SK-N-SH (cell line): ENCODE measurements around the gene MSL3. TPM values are rescaled to one million over a fixed set of nuclear protein-coding genes. Genes with fewer than 3 reads are reported as not detected.

ENCODE experiments used
- CTCF ChIA-PET: fragments of 300-600, 350-600 bp; formaldehyde crosslinking; extraction: SDS; loops from one replicate; lab custom pipeline; 2021; lab: Yijun Ruan, JAX
- POLR2A ChIA-PET: fragments of 350-600 bp; sonication (Branson Sonifier 250); formaldehyde crosslinking; extraction: SDS; loops from one replicate; lab custom pipeline; 2020; ENCODE audit warnings: antibody characterized with exemption, inconsistent platforms; lab: Yijun Ruan, JAX
- DNase-seq: peaks from one replicate; pipeline ENCODE4 v3.0.0; 2012
- H2AFZ ChIP-seq: fragments of 200-600 bp; sonication (generic); 2 replicates; pipeline ENCODE4 v1.8.1; 2016; ENCODE audit warnings: antibody characterized with exemption, mild to moderate bottlenecking, low read depth
- H3F3A ChIP-seq: fragments of 200-600 bp; sonication (generic); replicated peaks from 2 replicates; pipeline ENCODE3; 2016; ENCODE audit warnings: antibody characterized with exemption, mild to moderate bottlenecking; ENCODE audit not compliant: insufficient read depth
- H3K27ac ChIP-seq, 2 experiments: fragments of 200-500 bp in 1 of 2; fragments of 200-600 bp in 1 of 2; sonication (Bioruptor generic) in 1 of 2; sonication (generic), shearing (Covaris generic) in 1 of 2; 2 replicates each; pipeline versions ENCODE4 v1.5.1 to v1.6.1; 2014 to 2016; ENCODE audit warnings: low read depth in 2 of 2, inconsistent platforms in 1 of 2, low read length in 1 of 2, mild to moderate bottlenecking in 1 of 2, mixed read lengths in 1 of 2
- H3K27me3 ChIP-seq: fragments of 200-600 bp; sonication (generic), shearing (Covaris generic); 2 replicates; pipeline ENCODE4 v1.6.1; 2016; ENCODE audit warnings: mixed run types; ENCODE audit not compliant: insufficient read depth
- H3K36me3 ChIP-seq, 2 experiments: fragments of 200-500 bp in 1 of 2; fragments of 200-600 bp in 1 of 2; sonication (Bioruptor generic) in 1 of 2; sonication (generic) in 1 of 2; replicated peaks in 1 of 2; 2 replicates each; pipeline versions ENCODE3 to v1.5.1; 2014 to 2016; ENCODE audit warnings: low read length in 1 of 2, mild to moderate bottlenecking in 1 of 2; ENCODE audit not compliant: insufficient read depth in 2 of 2, control insufficient read depth in 1 of 2
- H3K4me1 ChIP-seq, 2 experiments: fragments of 200-500 bp in 1 of 2; fragments of 200-600 bp in 1 of 2; sonication (Bioruptor generic) in 1 of 2; sonication (generic), shearing (Covaris generic) in 1 of 2; 2 replicates each; pipeline versions ENCODE4 v1.5.1 to v1.6.1; 2014 to 2016; ENCODE audit warnings: low read depth in 1 of 2, low read length in 1 of 2, mixed run types in 1 of 2; ENCODE audit not compliant: insufficient read depth in 2 of 2, control insufficient read depth in 1 of 2
- H3K4me2 ChIP-seq: fragments of 200-600 bp; sonication (generic), shearing (Covaris generic); 2 replicates; pipeline ENCODE4 v1.6.1; 2017; ENCODE audit warnings: mixed run types
- H3K4me3 ChIP-seq, 2 experiments: fragments of 200-500 bp in 1 of 2; fragments of 200-600 bp in 1 of 2; sonication (Bioruptor generic) in 1 of 2; sonication (generic), shearing (Covaris generic) in 1 of 2; 2 replicates each; pipeline versions ENCODE4 v1.5.1 to v1.8.1; 2014 to 2016; ENCODE audit warnings: low read depth in 2 of 2, inconsistent platforms in 1 of 2, low read length in 1 of 2, mild to moderate bottlenecking in 1 of 2, mixed read lengths in 1 of 2, moderate library complexity in 1 of 2
- H3K79me2 ChIP-seq: fragments of 200-600 bp; sonication (generic); 2 replicates; pipeline ENCODE4 v1.8.1; 2017; ENCODE audit warnings: mild to moderate bottlenecking; ENCODE audit not compliant: insufficient read depth
- H3K9ac ChIP-seq: fragments of 200-600 bp; sonication (generic); 2 replicates; pipeline ENCODE4 v1.6.1; 2017; ENCODE audit warnings: mixed run types
- H3K9me2 ChIP-seq: fragments of 200-600 bp; sonication (generic); 2 replicates; pipeline ENCODE4 v1.6.1; 2017; ENCODE audit warnings: mixed run types
- H3K9me3 ChIP-seq: fragments of 200-600 bp; sonication (generic); 2 replicates; pipeline ENCODE4 v1.6.1; 2017; ENCODE audit warnings: mixed run types, mild to moderate bottlenecking, moderate library complexity
- H4K20me1 ChIP-seq: fragments of 200-600 bp; sonication (generic); 2 replicates; pipeline ENCODE4 v1.6.1; 2017; ENCODE audit warnings: mild to moderate bottlenecking, mixed run types; ENCODE audit not compliant: insufficient read depth
- CHD2 ChIP-seq: fragments of 150-350 bp; IDR thresholded peaks from 2 replicates; pipeline ENCODE4 v1.6.1; 2018; ENCODE audit warnings: low read length; ENCODE audit not compliant: partially characterized antibody
- FOXM1 ChIP-seq: IDR thresholded peaks from 2 replicates; pipeline ENCODE4 v1.4.0; 2012; ENCODE audit warnings: low read depth, mild to moderate bottlenecking
- GABPA ChIP-seq: IDR thresholded peaks from 2 replicates; pipeline ENCODE4 v1.4.0; 2012; ENCODE audit warnings: low read depth, mild to moderate bottlenecking
- JUND ChIP-seq: IDR thresholded peaks from 2 replicates; pipeline ENCODE4 v1.4.0; 2012
- MXI1 ChIP-seq: IDR thresholded peaks from 2 replicates; pipeline ENCODE4 v1.6.1; 2012; ENCODE audit warnings: mild to moderate bottlenecking, low read depth, low read length, improper control_type of control experiment
- POLR2AphosphoS5 ChIP-seq: IDR thresholded peaks from 2 replicates; pipeline ENCODE4 v1.6.1; 2012; ENCODE audit warnings: low read depth, low read length
- RAD21 ChIP-seq: IDR thresholded peaks from 2 replicates; pipeline ENCODE4 v1.6.1; 2012; ENCODE audit warnings: mild to moderate bottlenecking, low read length
- RCOR1 ChIP-seq: fragments of 150-350 bp; IDR thresholded peaks from 2 replicates; pipeline ENCODE4 v1.6.1; 2017; ENCODE audit warnings: antibody characterized with exemption, low read length
- REST ChIP-seq: IDR thresholded peaks from 2 replicates; pipeline ENCODE4 v1.6.1; 2012; ENCODE audit warnings: mild to moderate bottlenecking, low read depth, low read length, moderate library complexity
- RFX5 ChIP-seq: IDR thresholded peaks from 2 replicates; pipeline ENCODE4 v1.6.1; 2012; ENCODE audit warnings: mild to moderate bottlenecking, improper control_type of control experiment, low read length
- TAF1 ChIP-seq: IDR thresholded peaks from 2 replicates; pipeline ENCODE4 v1.6.1; 2012; ENCODE audit warnings: low read depth, mild to moderate bottlenecking, low read length, moderate library complexity, borderline replicate concordance
- USF1 ChIP-seq: IDR thresholded peaks from 2 replicates; pipeline ENCODE4 v1.4.0; 2012; ENCODE audit warnings: low read depth, borderline replicate concordance
- YY1 ChIP-seq: IDR thresholded peaks from 2 replicates; pipeline ENCODE4 v1.4.0; 2012; ENCODE audit warnings: low read depth, mild to moderate bottlenecking
- WGBS: methylation state at CpG from one replicate; pipeline ENCODE4 v1.1.6; 2017; ENCODE audit warnings: low lambda C conversion rate; 5-methylcytosine and 5-hydroxymethylcytosine counted together
- polyA plus RNA-seq, 3 experiments: library from polyadenylated mRNA; depleted of rRNA; stranded (reverse); fragments of >200 nt; gene quantifications; 2 replicates each; pipeline ENCODE4 v1.2.3, GENCODE V29; 2012
- TF ChIP-seq, protein P1 (sequence below): fragments of 150-350 bp; IDR thresholded peaks from 2 replicates; pipeline ENCODE4 v1.6.1; 2017; ENCODE audit warnings: antibody characterized with exemption, low read length, low read depth, borderline replicate concordance

MSL3 gene
- polyA plus RNA-seq, 1 of the 3 experiments (the other 2 are of a cell fraction) = 21.8 TPM

DNA sequence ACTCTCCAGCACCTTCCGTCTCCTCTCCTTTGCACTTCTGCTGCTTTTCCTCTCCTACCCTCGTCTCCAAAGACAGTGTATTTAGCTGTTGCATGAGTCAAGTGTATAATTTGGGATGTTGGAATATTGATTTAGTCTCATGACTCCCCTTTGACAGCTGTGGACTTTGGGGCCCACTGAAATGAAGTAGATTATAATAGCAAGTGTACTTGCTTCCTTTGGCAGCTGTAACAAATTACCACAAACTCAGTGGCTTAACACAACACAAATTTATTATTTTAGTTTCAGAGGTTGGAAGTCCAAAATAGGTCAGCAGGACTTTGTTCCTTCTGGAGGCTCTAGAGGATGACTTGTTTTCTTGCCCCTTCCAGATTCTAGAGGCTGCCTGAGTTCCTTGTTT, 29.5 kb upstream of the MSL3 start:
- Histone ChIP-seq H4K20me1 (no peaks in the 10 kb centered on the region), H3K4me1 (no peaks in the 10 kb centered on the region), H3K27ac (no peak overlapping the region), H3K4me3 (no peak overlapping the region), H3K9me3 (no peaks in the 10 kb centered on the region), H3K9me2 (no peaks in the 10 kb centered on the region), H3K36me3 (no peaks in the 10 kb centered on the region), H3K4me2 (no peak overlapping the region), H3K27me3 (peaks cover 12% of the 10 kb centered on the region), H2AFZ (no peak overlapping the region), H3K79me2 (no peaks in the 10 kb centered on the region), H3F3A (no peaks in the 10 kb centered on the region), H3K9ac (no peak overlapping the region)
- ChIA-PET CTCF (interaction anchor here (1.0 kb wide), 1 partner anchor 196 kb away, joined by 3 read pairs; no protein-coding TSS in a partner anchor), POLR2A (no interaction called here)
- no peak for TF ChIP-seq MXI1
- TF ChIP-seq, protein P1, sequence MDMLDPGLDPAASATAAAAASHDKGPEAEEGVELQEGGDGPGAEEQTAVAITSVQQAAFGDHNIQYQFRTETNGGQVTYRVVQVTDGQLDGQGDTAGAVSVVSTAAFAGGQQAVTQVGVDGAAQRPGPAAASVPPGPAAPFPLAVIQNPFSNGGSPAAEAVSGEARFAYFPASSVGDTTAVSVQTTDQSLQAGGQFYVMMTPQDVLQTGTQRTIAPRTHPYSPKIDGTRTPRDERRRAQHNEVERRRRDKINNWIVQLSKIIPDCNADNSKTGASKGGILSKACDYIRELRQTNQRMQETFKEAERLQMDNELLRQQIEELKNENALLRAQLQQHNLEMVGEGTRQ = no peak
- no peak for TF ChIP-seq USF1
- no peak for TF ChIP-seq RAD21
- no peak for TF ChIP-seq RCOR1
- no peak for TF ChIP-seq TAF1
- DNase-seq = no peak
- 21% methylated on average over 2 of the region's 2 CpGs for WGBS

DNA sequence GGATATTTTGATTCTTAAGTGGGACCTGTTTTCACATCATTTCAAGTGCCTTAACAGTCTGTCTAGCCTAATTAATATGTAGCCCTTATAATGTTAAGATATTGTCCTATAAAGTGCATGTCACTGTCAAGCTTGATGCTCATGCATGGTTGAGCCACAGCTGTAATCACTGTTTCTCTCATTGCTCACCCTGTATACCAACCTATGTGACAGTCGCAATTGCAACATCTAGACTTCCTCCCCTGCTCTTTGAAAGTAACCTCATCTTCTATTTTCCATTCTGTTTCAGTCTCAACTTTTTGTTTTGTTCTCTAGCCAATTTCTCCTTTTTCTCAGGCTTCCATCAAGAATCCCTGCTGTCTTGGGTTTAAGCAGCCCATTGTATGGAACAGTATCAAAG, 24.4 kb upstream of the MSL3 start:
- WGBS = 42% methylated on average over 1 of the region's 1 CpG
- ChIA-PET CTCF (interaction anchor here (1.5 kb wide), 1 partner anchor 10 kb away, joined by 6 read pairs; no protein-coding TSS in a partner anchor), POLR2A (no interaction called here)
- Histone ChIP-seq H3F3A (no peaks in the 10 kb centered on the region), H2AFZ (no peak overlapping the region), H3K4me3 (no peak overlapping the region), H3K4me2 (no peak overlapping the region), H3K9me2 (no peaks in the 10 kb centered on the region), H3K27ac (no peak overlapping the region), H3K9me3 (no peaks in the 10 kb centered on the region), H3K9ac (no peak overlapping the region), H3K27me3 (peaks cover 24% of the 10 kb centered on the region)
- no peak for DNase-seq
- TF ChIP-seq YY1 (no peak), GABPA (no peak), CHD2 (no peak), RFX5 (no peak), REST (no peak), JUND (no peak), POLR2AphosphoS5 (no peak), FOXM1 (no peak)
- TF ChIP-seq, protein P1 = no peak
- TF ChIP-seq, all 33 proteins: peak for 0
- no peaks in the 10 kb centered on the region for H3K79me2 ChIP-seq
- H3K4me1 ChIP-seq = no peaks in the 10 kb centered on the region
- H3K36me3 ChIP-seq = no peaks in the 10 kb centered on the region
- H4K20me1 ChIP-seq = no peaks in the 10 kb centered on the region
